GM18858 (cell line): Measurements from ENCODE around the gene AEBP1.

Experiments used
- ATAC-seq: cut with Tn5 transposase; IDR thresholded peaks from one replicate; pipeline ENCODE4 v1.9.1; 2021; ENCODE audit not compliant: unreplicated experiment

Gene AEBP1

GRCh38 chr7:44152971-44153947 lies 49.1 kb downstream of the AEBP1 start:
- no peak for ATAC-seq

GRCh38 chr7:44153948-44154335 lies 49.8 kb downstream of the AEBP1 start:
- no peak for ATAC-seq

GRCh38 chr7:44154703-44155102 lies 50.6 kb downstream of the AEBP1 start:
- ATAC-seq = no peak

GRCh38 chr7:44155191-44156185 lies 51.3 kb downstream of the AEBP1 start:
- no peak for ATAC-seq

GRCh38 chr7:44156453-44157010 lies 52.4 kb downstream of the AEBP1 start:
- ATAC-seq = no peak

- ATAC-seq = no peak
Measured at GRCh38 chr7:44157116-44158080, 53.3 kb downstream of the AEBP1 start.

- no peak for ATAC-seq
Measured at GRCh38 chr7:44158096-44158872, 54.1 kb downstream of the AEBP1 start.

- no peak for ATAC-seq
Measured at GRCh38 chr7:44158873-44159631, 54.9 kb downstream of the AEBP1 start.

GRCh38 chr7:44159824-44160630 lies 55.9 kb downstream of the AEBP1 start:
- no peak for ATAC-seq

- ATAC-seq = no peak
Measured at GRCh38 chr7:44161371-44161770, 57.2 kb downstream of the AEBP1 start.

GRCh38 chr7:44162179-44162578 lies 58.0 kb downstream of the AEBP1 start:
- no peak for ATAC-seq

- ATAC-seq = no peak
Measured at GRCh38 chr7:44162785-44163395, 58.7 kb downstream of the AEBP1 start.

- ATAC-seq = no peak
Measured at GRCh38 chr7:44163591-44163990, 59.4 kb downstream of the AEBP1 start.
